IMR-90 (cell line): ENCODE results near the gene F10. TPM values are rescaled to one million over a fixed set of nuclear protein-coding genes. Genes with fewer than 3 reads are reported as not detected.

Source experiments
- ATAC-seq: fragments of 200-7000 bp; cut with Tn5 transposase; 2 replicates; pipeline ENCODE4 v1.9.1; 2020; ENCODE audit warnings: low read depth, mild to moderate bottlenecking, moderate library complexity
- BruUV-seq: library from RNA; stranded (reverse); fragments of 400-500 nt; replicated peaks from 2 replicates; lab custom pipeline; 2021; lab: Mats Ljungman, UMichigan
- CTCF ChIA-PET: fragments of 300-600 bp; formaldehyde crosslinking; extraction: SDS; loops from one replicate; lab custom pipeline; 2021; ENCODE audit warnings: antibody characterized with exemption; lab: Yijun Ruan, JAX
- POLR2A ChIA-PET: fragments of 300-600 bp; sonication (Branson Sonifier 250); formaldehyde crosslinking; loops from one replicate; lab custom pipeline; 2022; ENCODE audit warnings: antibody characterized with exemption; ENCODE audit not compliant: unreplicated experiment; lab: Charles Lee
- DNase-seq: peaks from one replicate; pipeline ENCODE4 v3.0.0; 2013
- H2AFZ ChIP-seq: replicated peaks from 2 replicates; pipeline ENCODE3; 2013; ENCODE audit warnings: low read length, mild to moderate bottlenecking; ENCODE audit not compliant: poor library complexity
- H2AK5ac ChIP-seq: 2 replicates; pipeline ENCODE4 v1.6.1; 2013; ENCODE audit warnings: low read depth, low read length, inconsistent platforms
- H2AK9ac ChIP-seq: replicated peaks from 2 replicates; pipeline ENCODE3; 2013; ENCODE audit warnings: mild to moderate bottlenecking, low read depth, low read length, moderate library complexity; ENCODE audit not compliant: poor library complexity
- H2BK120ac ChIP-seq: 2 replicates; pipeline ENCODE4 v1.6.1; 2013; ENCODE audit warnings: low read depth, low read length, inconsistent platforms
- H2BK15ac ChIP-seq: 3 replicates; pipeline ENCODE4 v1.6.1; 2013; ENCODE audit warnings: low read depth, low read length, inconsistent platforms
- H2BK20ac ChIP-seq: 2 replicates; pipeline ENCODE4 v1.6.1; 2013; ENCODE audit warnings: low read depth, mild to moderate bottlenecking, inconsistent platforms, low read length, moderate library complexity
- H2BK5ac ChIP-seq: 2 replicates; pipeline ENCODE4 v1.6.1; 2013; ENCODE audit warnings: mild to moderate bottlenecking, low read depth, low read length, inconsistent platforms; ENCODE audit not compliant: poor library complexity, severe bottlenecking
- H3K14ac ChIP-seq: replicated peaks from 2 replicates; pipeline ENCODE4 v1.6.1; 2013; ENCODE audit warnings: low read depth, low read length, inconsistent platforms
- H3K18ac ChIP-seq: 2 replicates; pipeline ENCODE4 v1.6.1; 2013; ENCODE audit warnings: low read depth, low read length, control low read depth
- H3K23ac ChIP-seq: 2 replicates; pipeline ENCODE4 v1.6.1; 2013; ENCODE audit warnings: low read depth, low read length, inconsistent platforms
- H3K27ac ChIP-seq: 2 replicates; pipeline ENCODE4 v1.5.1; 2013; ENCODE audit warnings: mild to moderate bottlenecking, control low read depth, low read length; ENCODE audit not compliant: insufficient read depth
- H3K27me3 ChIP-seq: 2 replicates; pipeline ENCODE4 v1.6.1; 2013; ENCODE audit warnings: low read length; ENCODE audit not compliant: control insufficient read depth, insufficient read depth
- H3K36me3 ChIP-seq: 2 replicates; pipeline ENCODE4 v1.6.1; 2013; ENCODE audit warnings: low read length, mixed read lengths; ENCODE audit not compliant: control insufficient read depth, insufficient read depth
- H3K4ac ChIP-seq: 2 replicates; pipeline ENCODE4 v1.6.1; 2013; ENCODE audit warnings: low read depth, low read length, inconsistent platforms
- H3K4me1 ChIP-seq: 2 replicates; pipeline ENCODE4 v1.6.1; 2013; ENCODE audit warnings: low read length, mixed read lengths; ENCODE audit not compliant: control insufficient read depth, insufficient read depth
- H3K4me2 ChIP-seq: 2 replicates; pipeline ENCODE4 v1.6.1; 2013; ENCODE audit warnings: low read depth, mild to moderate bottlenecking, control low read depth, low read length, moderate library complexity
- H3K4me3 ChIP-seq: 2 replicates; pipeline ENCODE4 v1.5.1; 2013; ENCODE audit warnings: low read depth, mild to moderate bottlenecking, control low read depth, low read length, moderate library complexity; ENCODE audit not compliant: insufficient read depth
- H3K56ac ChIP-seq: 2 replicates; pipeline ENCODE4 v1.6.1; 2013; ENCODE audit warnings: low read length, inconsistent platforms; ENCODE audit not compliant: insufficient read depth; ENCODE audit errors: extremely low read depth
- H3K79me1 ChIP-seq, 2 experiments: 2 replicates each; pipeline ENCODE4 v1.6.1; 2013; ENCODE audit warnings: low read length in 2 of 2, inconsistent platforms in 1 of 2, low read depth in 1 of 2
- H3K9ac ChIP-seq: 2 replicates; pipeline ENCODE4 v1.6.1; 2013; ENCODE audit warnings: low read depth, low read length, control low read depth
- H3K9me1 ChIP-seq: 2 replicates; pipeline ENCODE4 v1.6.1; 2013; ENCODE audit warnings: low read length, inconsistent platforms; ENCODE audit not compliant: insufficient read depth
- H3K9me3 ChIP-seq: 2 replicates; pipeline ENCODE4 v1.6.1; 2013; ENCODE audit warnings: low read length; ENCODE audit not compliant: control insufficient read depth, insufficient read depth
- H4K20me1 ChIP-seq: 2 replicates; pipeline ENCODE4 v1.6.1; 2013; ENCODE audit warnings: low read length, inconsistent platforms; ENCODE audit not compliant: insufficient read depth
- H4K5ac ChIP-seq: 2 replicates; pipeline ENCODE4 v1.6.1; 2013; ENCODE audit warnings: mild to moderate bottlenecking, low read depth, low read length, control low read depth
- H4K8ac ChIP-seq, 2 experiments: 2 replicates each; pipeline ENCODE4 v1.6.1; 2013; ENCODE audit warnings: low read depth in 2 of 2, low read length in 2 of 2, control low read depth in 1 of 2, inconsistent platforms in 1 of 2
- H4K91ac ChIP-seq: 2 replicates; pipeline ENCODE4 v1.6.1; 2013; ENCODE audit warnings: low read depth, low read length, inconsistent platforms; ENCODE audit not compliant: insufficient read depth
- BHLHE40 ChIP-seq: fragments of 150-350 bp; IDR thresholded peaks from 2 replicates; pipeline ENCODE4 v1.6.1; 2016; ENCODE audit warnings: mild to moderate bottlenecking, low read depth, low read length
- CEBPB ChIP-seq: IDR thresholded peaks from 2 replicates; pipeline ENCODE4 v1.6.1; 2012; ENCODE audit warnings: low read depth, low read length, improper control_type of control experiment
- CHD1 ChIP-seq: IDR thresholded peaks from 2 replicates; pipeline ENCODE4 v1.6.1; 2012; ENCODE audit warnings: low read depth, low read length, improper control_type of control experiment
- FOS ChIP-seq: fragments of 150-350 bp; IDR thresholded peaks from 2 replicates; pipeline ENCODE4 v1.6.1; 2016; ENCODE audit warnings: low read depth, low read length
- MAFK ChIP-seq: IDR thresholded peaks from 2 replicates; pipeline ENCODE4 v1.6.1; 2012; ENCODE audit warnings: low read depth, low read length, improper control_type of control experiment
- MAZ ChIP-seq: IDR thresholded peaks from 2 replicates; pipeline ENCODE4 v1.6.1; 2012; ENCODE audit warnings: low read depth, mild to moderate bottlenecking, low read length, improper control_type of control experiment, moderate library complexity, borderline replicate concordance
- MXI1 ChIP-seq: IDR thresholded peaks from 2 replicates; pipeline ENCODE4 v1.6.1; 2012; ENCODE audit warnings: low read depth, mild to moderate bottlenecking, low read length, moderate library complexity, borderline replicate concordance
- NFE2L2 ChIP-seq: fragments of 150-350 bp; IDR thresholded peaks from 2 replicates; pipeline ENCODE4 v1.6.1; 2016; ENCODE audit warnings: low read depth, mild to moderate bottlenecking, low read length
- POLR2A ChIP-seq: IDR thresholded peaks from 2 replicates; pipeline ENCODE4 v1.6.1; 2012; ENCODE audit warnings: mild to moderate bottlenecking, low read depth, low read length
- RAD21 ChIP-seq: IDR thresholded peaks from 2 replicates; pipeline ENCODE4 v1.6.1; 2012; ENCODE audit warnings: low read length, improper control_type of control experiment
- RCOR1 ChIP-seq: IDR thresholded peaks from 2 replicates; pipeline ENCODE4 v1.6.1; 2012; ENCODE audit warnings: mild to moderate bottlenecking, low read length, improper control_type of control experiment; ENCODE audit not compliant: insufficient replicate concordance
- RFX5 ChIP-seq: IDR thresholded peaks from 2 replicates; pipeline ENCODE4 v1.8.0; 2012; ENCODE audit warnings: low read depth, mild to moderate bottlenecking, low read length, moderate library complexity
- SMC3 ChIP-seq: fragments of 150-350 bp; IDR thresholded peaks from 2 replicates; pipeline ENCODE4 v1.6.1; 2016; ENCODE audit warnings: low read depth, mild to moderate bottlenecking, antibody characterized with exemption, low read length, moderate library complexity
- WGBS, 2 experiments: methylation state at CpG; one replicate each; pipeline versions ENCODE4 v1.1.5 to v1.1.7; 2013; ENCODE audit warnings: missing lambda C conversion rate in 2 of 2; ENCODE audit not compliant: insufficient read length in 1 of 2; ENCODE audit errors: extremely low coverage in 2 of 2; 5-methylcytosine and 5-hydroxymethylcytosine counted together
- dilution Hi-C: fragments of 300-500 bp; cut with HindIII; formaldehyde crosslinking; loops from one replicate; pipeline ENCODE4 v1.14.3; 2018; ENCODE audit warnings: low sequenced_read_pairs; ENCODE audit not compliant: unreplicated experiment
- in situ Hi-C: fragments of 300-500 bp; cut with MboI; formaldehyde crosslinking; loops from 3 replicates; pipeline ENCODE4 v1.14.3; 2019; ENCODE audit warnings: low sequenced_read_pairs, inconsistent platforms, mixed read lengths
- intact Hi-C: fragments of 100-400 bp; cut with micrococcal nuclease; formaldehyde crosslinking; loops from 2 replicates; pipeline ENCODE4 v1.10.0; 2022
- polyA plus RNA-seq, 3 experiments: library from polyadenylated mRNA; depleted of rRNA; stranded (reverse); fragments of >200 nt; gene quantifications; 2 replicates each; pipeline ENCODE4 v1.2.3, GENCODE V29; 2012; ENCODE audit warnings: low replicate concordance in 1 of 3
- total RNA-seq: library from RNA; depleted of rRNA; stranded (reverse); fragments of >200 nt; gene quantifications from 2 replicates; pipeline ENCODE4 v1.2.3, GENCODE V29; 2012
- TF ChIP-seq, protein P1 (sequence below): conservative IDR thresholded peaks from 2 replicates; pipeline ENCODE4 v1.5.1; 2012; ENCODE audit warnings: mild to moderate bottlenecking, low read depth, low read length, improper control_type of control experiment
- TF ChIP-seq, protein P2 (sequence below): fragments of 150-350 bp; IDR thresholded peaks from 2 replicates; pipeline ENCODE4 v1.6.1; 2017; ENCODE audit warnings: mild to moderate bottlenecking, antibody characterized with exemption, low read length, low read depth
- TF ChIP-seq, protein P3 (sequence below): fragments of 150-350 bp; IDR thresholded peaks from 2 replicates; pipeline ENCODE4 v1.6.1; 2016; ENCODE audit warnings: low read depth, mild to moderate bottlenecking, low read length, moderate library complexity, borderline replicate concordance

The F10 gene
- total and polyA plus RNA-seq, 2 of the 4 experiments (the other 2 are of a cell fraction), result 9.1 to 19.5 TPM

DNA sequence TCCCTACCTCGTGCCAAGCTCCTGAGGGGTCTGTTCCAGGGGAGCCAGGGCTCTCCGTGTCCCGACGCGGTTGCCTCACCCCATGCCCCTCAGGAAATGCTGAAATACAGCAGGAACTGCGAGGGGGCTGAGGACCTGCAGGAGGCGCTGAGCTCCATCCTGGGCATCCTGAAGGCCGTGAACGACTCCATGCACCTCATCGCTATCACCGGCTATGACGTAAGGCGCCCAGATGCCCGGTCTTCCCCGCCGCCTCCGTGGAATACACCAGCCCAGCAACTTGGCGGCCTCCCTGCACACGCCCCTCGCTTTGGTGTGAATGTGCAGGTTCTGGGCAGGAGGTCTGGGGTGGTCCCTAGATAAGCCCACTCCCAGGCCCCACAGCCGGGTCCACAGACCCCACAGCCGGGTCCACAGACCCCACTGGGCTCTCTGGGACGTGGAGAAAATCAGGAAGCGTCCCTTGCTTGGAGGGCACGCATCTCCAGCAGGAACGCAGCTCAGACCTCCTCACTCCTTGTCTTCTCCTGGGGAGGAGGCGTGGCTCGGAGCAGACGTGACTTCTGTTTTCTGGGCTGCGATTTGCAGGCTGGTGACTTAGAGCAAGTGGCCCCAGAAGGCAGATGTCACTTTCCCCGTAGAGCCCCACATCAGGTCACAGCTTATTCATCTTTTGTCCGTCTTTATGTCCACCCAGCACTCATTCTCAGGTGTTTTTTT, 36.4 kb upstream of the F10 start:
- no peak overlapping the region for H3K56ac ChIP-seq
- H2BK5ac ChIP-seq, result no peak overlapping the region
- H3K27ac ChIP-seq, result no peak overlapping the region
- ChIA-PET POLR2A (no interaction called here), CTCF (no interaction called here)
- in situ Hi-C loops (no loop called here), intact Hi-C loops (no loop called here), dilution Hi-C loops (no loop called here)
- no peak overlapping the region for H3K4ac ChIP-seq
- no peak overlapping the region for H3K4me2 ChIP-seq
- no peak overlapping the region for H4K5ac ChIP-seq
- H2BK20ac ChIP-seq, result no peak overlapping the region
- H4K91ac ChIP-seq, result no peak overlapping the region
- TF ChIP-seq MAZ (no peak), CHD1 (no peak), SMC3 (peak; percentile 40; the same call in 1 of the 2 replicates), MAFK (no peak), NFE2L2 (no peak), CEBPB (no peak), BHLHE40 (no peak), RCOR1 (no peak), FOS (no peak), POLR2A (no peak), RAD21 (peak; percentile 47), RFX5 (no peak), MXI1 (no peak)
- TF ChIP-seq, protein P1, sequence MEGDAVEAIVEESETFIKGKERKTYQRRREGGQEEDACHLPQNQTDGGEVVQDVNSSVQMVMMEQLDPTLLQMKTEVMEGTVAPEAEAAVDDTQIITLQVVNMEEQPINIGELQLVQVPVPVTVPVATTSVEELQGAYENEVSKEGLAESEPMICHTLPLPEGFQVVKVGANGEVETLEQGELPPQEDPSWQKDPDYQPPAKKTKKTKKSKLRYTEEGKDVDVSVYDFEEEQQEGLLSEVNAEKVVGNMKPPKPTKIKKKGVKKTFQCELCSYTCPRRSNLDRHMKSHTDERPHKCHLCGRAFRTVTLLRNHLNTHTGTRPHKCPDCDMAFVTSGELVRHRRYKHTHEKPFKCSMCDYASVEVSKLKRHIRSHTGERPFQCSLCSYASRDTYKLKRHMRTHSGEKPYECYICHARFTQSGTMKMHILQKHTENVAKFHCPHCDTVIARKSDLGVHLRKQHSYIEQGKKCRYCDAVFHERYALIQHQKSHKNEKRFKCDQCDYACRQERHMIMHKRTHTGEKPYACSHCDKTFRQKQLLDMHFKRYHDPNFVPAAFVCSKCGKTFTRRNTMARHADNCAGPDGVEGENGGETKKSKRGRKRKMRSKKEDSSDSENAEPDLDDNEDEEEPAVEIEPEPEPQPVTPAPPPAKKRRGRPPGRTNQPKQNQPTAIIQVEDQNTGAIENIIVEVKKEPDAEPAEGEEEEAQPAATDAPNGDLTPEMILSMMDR, result peak; percentile 43
- TF ChIP-seq, protein P2, sequence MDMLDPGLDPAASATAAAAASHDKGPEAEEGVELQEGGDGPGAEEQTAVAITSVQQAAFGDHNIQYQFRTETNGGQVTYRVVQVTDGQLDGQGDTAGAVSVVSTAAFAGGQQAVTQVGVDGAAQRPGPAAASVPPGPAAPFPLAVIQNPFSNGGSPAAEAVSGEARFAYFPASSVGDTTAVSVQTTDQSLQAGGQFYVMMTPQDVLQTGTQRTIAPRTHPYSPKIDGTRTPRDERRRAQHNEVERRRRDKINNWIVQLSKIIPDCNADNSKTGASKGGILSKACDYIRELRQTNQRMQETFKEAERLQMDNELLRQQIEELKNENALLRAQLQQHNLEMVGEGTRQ, result no peak
- TF ChIP-seq, protein P3, sequence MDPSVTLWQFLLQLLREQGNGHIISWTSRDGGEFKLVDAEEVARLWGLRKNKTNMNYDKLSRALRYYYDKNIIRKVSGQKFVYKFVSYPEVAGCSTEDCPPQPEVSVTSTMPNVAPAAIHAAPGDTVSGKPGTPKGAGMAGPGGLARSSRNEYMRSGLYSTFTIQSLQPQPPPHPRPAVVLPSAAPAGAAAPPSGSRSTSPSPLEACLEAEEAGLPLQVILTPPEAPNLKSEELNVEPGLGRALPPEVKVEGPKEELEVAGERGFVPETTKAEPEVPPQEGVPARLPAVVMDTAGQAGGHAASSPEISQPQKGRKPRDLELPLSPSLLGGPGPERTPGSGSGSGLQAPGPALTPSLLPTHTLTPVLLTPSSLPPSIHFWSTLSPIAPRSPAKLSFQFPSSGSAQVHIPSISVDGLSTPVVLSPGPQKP, result no peak
- no peak overlapping the region for H3K18ac ChIP-seq
- peaks cover 54% of the 10 kb centered on the region for H3K27me3 ChIP-seq
- no peaks in the 10 kb centered on the region for H3K79me1 ChIP-seq
- BruUV-seq, result no TSS peak
- H3K23ac ChIP-seq, result no peak overlapping the region
- H3K14ac ChIP-seq, result no peak overlapping the region
- no peaks in the 10 kb centered on the region for H4K20me1 ChIP-seq
- no peak overlapping the region for H4K8ac ChIP-seq
- no peaks in the 10 kb centered on the region for H3K9me1 ChIP-seq
- WGBS, 2 experiments, result 61% methylated on average over 8 of the region's 32 CpGs; no CpG with 5 or more reads in 1 of the 2 experiments
- H2BK15ac ChIP-seq, result no peak overlapping the region
- H3K36me3 ChIP-seq, result no peaks in the 10 kb centered on the region
- DNase-seq (peak; percentile 12), ATAC-seq (peak; percentile 35; the same call in 1 of the 2 replicates)
- H3K9ac ChIP-seq, result no peak overlapping the region
- H3K4me3 ChIP-seq, result no peak overlapping the region
- H2AFZ ChIP-seq, result no peak overlapping the region
- H2AK9ac ChIP-seq, result no peak overlapping the region
- H2BK120ac ChIP-seq, result no peak overlapping the region
- no peaks in the 10 kb centered on the region for H3K4me1 ChIP-seq
- no peaks in the 10 kb centered on the region; the same call in 1 of the 2 replicates for H3K9me3 ChIP-seq
- H2AK5ac ChIP-seq, result no peak overlapping the region
